Effector CD8-positive, alpha-beta T cell (primary cell): Measurements from ENCODE around the gene EDC4.

Experiments
- DNase-seq: peaks from one replicate; lab custom pipeline; 2025; lab: John Stamatoyannopoulos, UW

EDC4 gene

DNA sequence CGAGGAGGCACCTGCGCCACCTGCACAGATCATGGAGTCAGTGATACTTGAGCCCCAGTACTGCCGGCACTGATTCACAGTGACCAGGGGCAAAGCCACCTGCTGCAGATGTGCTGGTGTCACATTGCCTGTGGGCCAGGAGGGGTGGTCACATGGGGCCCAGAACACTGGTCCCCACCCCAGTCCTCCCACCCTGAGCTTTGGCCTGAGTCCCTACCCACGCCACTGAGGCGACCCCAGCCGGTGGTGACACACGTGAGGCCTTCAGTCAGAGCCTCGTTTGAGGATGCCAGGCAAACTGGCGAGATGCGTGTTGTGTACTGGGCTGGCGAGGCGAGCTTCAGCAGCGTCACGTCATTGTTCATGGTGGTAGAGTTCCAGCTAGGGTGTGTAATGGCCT, 57.3 kb downstream of the EDC4 start:
- no peak for DNase-seq

DNA sequence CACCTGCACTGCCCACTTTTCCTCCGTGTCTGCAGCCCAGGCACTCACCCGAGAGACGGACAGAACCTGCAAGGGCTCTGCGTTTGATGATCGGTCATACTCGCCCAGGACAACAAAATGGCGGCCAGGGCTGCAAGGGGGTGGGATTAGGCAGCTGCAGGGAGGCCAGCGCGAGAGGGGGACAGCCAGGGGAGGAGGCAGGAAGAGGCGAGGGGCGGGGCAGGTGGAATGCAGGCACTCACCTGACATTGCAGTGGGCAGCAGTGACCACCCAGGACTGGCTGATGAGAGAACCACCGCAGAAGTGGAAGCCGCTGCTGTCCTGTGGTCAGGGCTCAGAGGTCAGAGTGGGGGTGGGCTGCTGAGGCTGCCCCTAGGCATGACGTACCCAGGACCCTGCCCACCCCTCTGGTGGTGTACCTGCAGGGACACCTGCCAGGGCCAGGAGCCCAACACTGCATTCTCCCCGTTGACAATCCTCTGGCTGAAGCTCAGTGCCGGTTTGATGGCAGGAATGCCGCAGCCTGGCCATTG, 57.9 kb downstream of the EDC4 start:
- DNase-seq: no peak
